SIG-M5 (cell line): ENCODE data around the gene PHC3.
A peak's percentile ranks its signal among the peaks of the same experiment; 100 is the strongest.
"Not testable (repeated sequence)": the region's sequence is repeated elsewhere in the genome, so short reads cannot be mapped to it uniquely, and the experiment has no call there.

Experiments used
- DNase-seq: peaks from one replicate; lab custom pipeline; 2025; lab: John Stamatoyannopoulos, UW

The PHC3 gene

GRCh38 chr3:170180908-170181885 is at the start of gene PHC3:
TSS of gene PHC3 (minus strand) at chr3:170181733. CDS start at chr3:170181715, 18 bp downstream.
- peak; percentile 82 for DNase-seq

- no peak for DNase-seq
Observed at GRCh38 chr3:170228093-170228766, 46.7 kb upstream of the PHC3 start.

- no peak for DNase-seq
Observed at GRCh38 chr3:170226426-170226960, 45.0 kb upstream of the PHC3 start.

GRCh38 chr3:170225166-170225565 is 43.6 kb upstream of the PHC3 start:
- DNase-seq, result no peak

GRCh38 chr3:170222647-170223541 is 41.4 kb upstream of the PHC3 start:
- DNase-seq, result no peak

- DNase-seq, result peak; percentile 85
Observed at GRCh38 chr3:170221924-170222646, 40.6 kb upstream of the PHC3 start, which contains the start of gene PRKCI. TSS of gene PRKCI (plus strand) at chr3:170222424. CDS start at chr3:170222670, 246 bp downstream.

- DNase-seq, result no peak
Observed at GRCh38 chr3:170220871-170221270, 39.3 kb upstream of the PHC3 start.

GRCh38 chr3:170219850-170220249 is 38.3 kb upstream of the PHC3 start:
- DNase-seq, result no peak

- no peak for DNase-seq
Observed at GRCh38 chr3:170211668-170212067, 30.1 kb upstream of the PHC3 start.

- DNase-seq, result no peak
Observed at GRCh38 chr3:170207717-170208116, 26.2 kb upstream of the PHC3 start.

- not testable (repeated sequence) for DNase-seq
Observed at GRCh38 chr3:170206164-170206762, 24.7 kb upstream of the PHC3 start.

- DNase-seq, result no peak
Observed at GRCh38 chr3:170205302-170205701, 23.8 kb upstream of the PHC3 start.

GRCh38 chr3:170204509-170204908 is 23.0 kb upstream of the PHC3 start:
- no peak for DNase-seq

- DNase-seq, result no peak
Observed at GRCh38 chr3:170204023-170204472, 22.5 kb upstream of the PHC3 start.

GRCh38 chr3:170203457-170203856 is 21.9 kb upstream of the PHC3 start:
- DNase-seq, result no peak

GRCh38 chr3:170201527-170201926 is 20.0 kb upstream of the PHC3 start:
- no peak for DNase-seq

- DNase-seq, result no peak
Observed at GRCh38 chr3:170200987-170201386, 19.5 kb upstream of the PHC3 start.

- DNase-seq, result no peak
Observed at GRCh38 chr3:170196833-170197232, 15.3 kb upstream of the PHC3 start.

GRCh38 chr3:170195759-170196158 is 14.2 kb upstream of the PHC3 start:
- not testable (repeated sequence) for DNase-seq
